CD4-positive, CD25-positive, alpha-beta regulatory T cell (primary cell): ENCODE measurements around the gene TBKBP1. TPM values are rescaled to one million over a fixed set of nuclear protein-coding genes. Genes with fewer than 3 reads are reported as not detected.
A peak's percentile ranks its signal among the peaks of the same experiment; 100 is the strongest.

Source experiments
- ATAC-seq, 2 donors: fragments of 150-1000 bp; cut with Tn5 transposase; one replicate each; pipeline ENCODE4 v1.10.0; 2021; ENCODE audit warnings: low read depth in 2 of 2, moderate number of reproducible peaks in 2 of 2, moderate library complexity in 1 of 2
- DNase-seq, 3 donors: peaks; one replicate each; pipeline versions ENCODE4 v3.0.0 to v3.0.0-alpha.2; 2012 to 2022; ENCODE audit warnings: mixed read lengths in 1 of 3
- H3K27ac ChIP-seq: one replicate; pipeline ENCODE4 v1.7.0; 2013; ENCODE audit warnings: mild to moderate bottlenecking, low read length; ENCODE audit not compliant: insufficient read depth, poor library complexity, severe bottlenecking
- H3K27me3 ChIP-seq: one replicate; pipeline ENCODE4 v1.7.0; 2013; ENCODE audit warnings: low read length; ENCODE audit not compliant: control insufficient read depth, insufficient read depth
- H3K36me3 ChIP-seq: one replicate; pipeline ENCODE4 v1.7.0; 2013; ENCODE audit warnings: mild to moderate bottlenecking, low read length, moderate library complexity; ENCODE audit not compliant: control insufficient read depth, insufficient read depth
- H3K4me1 ChIP-seq: 2 replicates; pipeline ENCODE4 v1.7.0; 2013; ENCODE audit warnings: mild to moderate bottlenecking, low read length; ENCODE audit not compliant: insufficient read depth, control insufficient read depth, poor library complexity, severe bottlenecking
- H3K4me3 ChIP-seq: one replicate; pipeline ENCODE4 v1.7.0; 2013; ENCODE audit warnings: low read depth, mild to moderate bottlenecking, low read length, moderate library complexity
- H3K9me3 ChIP-seq, 2 experiments: 1 replicate in 1 of 2; 2 replicates in 1 of 2; pipeline ENCODE4 v1.7.0; 2013; ENCODE audit warnings: low read length in 2 of 2, mild to moderate bottlenecking in 1 of 2, moderate library complexity in 1 of 2; ENCODE audit not compliant: control insufficient read depth in 2 of 2
- H3K27ac Mint-ChIP-seq, 3 donors: one replicate each; pipeline ENCODE4 v1.8.0; 2020 to 2022; ENCODE audit warnings: mild to moderate bottlenecking in 3 of 3, mixed read lengths in 3 of 3, moderate library complexity in 2 of 3
- H3K27me3 Mint-ChIP-seq: one replicate; pipeline ENCODE4 v1.8.0; 2022; ENCODE audit warnings: mild to moderate bottlenecking, mixed read lengths
- H3K36me3 Mint-ChIP-seq: one replicate; pipeline ENCODE4 v1.8.0; 2020; ENCODE audit warnings: mixed read lengths
- H3K4me1 Mint-ChIP-seq, 4 donors: one replicate each; pipeline ENCODE4 v1.8.0; 2020 to 2022; ENCODE audit warnings: mixed read lengths in 4 of 4, mild to moderate bottlenecking in 1 of 4
- H3K4me3 Mint-ChIP-seq, 4 donors: one replicate each; pipeline ENCODE4 v1.8.0; 2020 to 2022; ENCODE audit warnings: mild to moderate bottlenecking in 4 of 4, mixed read lengths in 4 of 4, moderate library complexity in 3 of 4
- H3K9me3 Mint-ChIP-seq, 7 donors: one replicate each; pipeline ENCODE4 v1.8.0; 2020 to 2022; ENCODE audit warnings: mixed read lengths in 7 of 7, mild to moderate bottlenecking in 3 of 7, moderate library complexity in 2 of 7
- polyA plus RNA-seq, 4 donors: library from polyadenylated mRNA; unstranded; fragments of 300-500 nt; fragmentation: Illumina TruSeq; gene quantifications; one replicate each; pipeline ENCODE4 v1.2.3, GENCODE V29; 2021
- total RNA-seq: library from RNA; stranded (reverse); gene quantifications from one replicate; pipeline ENCODE4 v1.2.3, GENCODE V29; 2022

TBKBP1 gene
- total and polyA plus RNA-seq, 5 donors from 2014 or later: 0.11 to 6.1 (median 0.53) TPM

DNA sequence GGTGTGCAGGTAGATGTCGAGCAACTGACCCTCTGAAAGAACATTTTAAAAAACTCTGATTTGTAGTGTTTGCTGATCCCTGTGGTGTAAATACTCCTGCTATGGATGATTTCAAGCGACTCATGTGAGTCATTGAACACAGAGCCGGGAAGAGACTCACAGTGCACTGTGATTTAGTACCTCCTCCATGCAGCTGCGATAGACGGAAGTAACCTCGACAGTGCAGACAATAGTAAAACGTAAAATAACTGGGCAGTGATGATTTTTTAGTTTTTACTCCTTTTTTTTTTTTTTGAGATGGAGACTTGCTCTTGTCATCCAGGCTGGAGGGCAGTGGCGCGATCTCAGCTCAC, 47.8 kb downstream of the TBKBP1 start:
- Histone ChIP-seq H3K27ac (no peak overlapping the region), H3K36me3 (no peaks in the 10 kb centered on the region), H3K27me3 (no peaks in the 10 kb centered on the region), H3K4me1 (peaks cover 10% of the 10 kb centered on the region), H3K9me3 (no peaks in the 10 kb centered on the region), H3K4me3 (no peak overlapping the region)
- peak overlapping the region in 1 of 3 donors; percentile 86 for H3K27ac Mint-ChIP-seq
- no peak for ATAC-seq
- peaks cover 0 to 1% (median 0%) of the 10 kb centered on the region in 7 donors for H3K9me3 Mint-ChIP-seq
- H3K4me3 Mint-ChIP-seq: peak overlapping the region in 2 of 4 donors; percentile 27 to 28
- DNase-seq: no peak
- H3K4me1 Mint-ChIP-seq: peaks cover 0 to 30% (median 13%) of the 10 kb centered on the region in 4 donors
- H3K27me3 Mint-ChIP-seq: peaks cover 11% of the 10 kb centered on the region
- H3K36me3 Mint-ChIP-seq: peaks cover 3% of the 10 kb centered on the region

DNA sequence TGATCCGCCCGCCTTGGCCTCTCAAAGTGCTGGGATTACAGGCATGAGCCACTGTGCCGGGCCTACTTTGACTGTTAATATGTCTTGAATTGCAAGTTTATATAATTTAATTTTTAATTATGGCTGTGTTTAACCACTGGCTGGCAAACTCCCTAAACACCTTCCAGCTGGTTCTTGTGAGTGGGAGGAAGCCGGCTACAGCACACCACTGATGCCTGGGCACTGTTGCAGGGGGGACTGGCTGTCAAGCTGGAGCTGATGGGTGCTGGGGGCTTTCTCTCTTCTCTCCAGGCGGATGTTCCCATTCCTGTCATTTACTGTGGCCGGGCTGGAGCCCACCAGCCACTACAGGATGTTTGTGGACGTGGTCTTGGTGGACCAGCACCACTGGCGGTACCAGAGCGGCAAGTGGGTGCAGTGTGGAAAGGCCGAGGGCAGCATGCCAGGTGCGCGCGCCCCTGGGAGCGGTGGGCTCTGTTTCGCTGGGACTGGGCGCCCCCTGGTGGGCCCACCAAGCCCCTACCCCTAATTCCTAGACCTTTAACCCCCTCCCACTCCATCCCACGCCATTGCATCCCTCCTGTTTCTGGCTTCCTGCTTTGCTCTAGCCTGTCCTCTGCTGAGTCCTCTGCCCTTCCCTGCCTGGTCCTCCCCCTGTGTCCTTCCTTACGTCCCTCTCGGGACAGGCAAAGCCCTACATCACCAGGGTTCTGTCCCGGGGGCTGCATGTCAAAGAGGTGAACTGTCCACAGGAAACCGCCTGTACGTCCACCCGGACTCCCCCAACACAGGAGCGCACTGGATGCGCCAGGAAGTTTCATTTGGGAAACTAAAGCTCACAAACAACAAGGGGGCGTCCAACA, 48.6 kb downstream of the TBKBP1 start:
- ATAC-seq (peak in 1 of 2 donors; percentile 39), DNase-seq (peak in 2 of 3 donors; percentile 31 to 44)
- peaks cover 7% of the 10 kb centered on the region for H3K4me1 ChIP-seq
- no peaks in the 10 kb centered on the region for H3K36me3 ChIP-seq
- Mint-ChIP-seq H3K36me3 (peaks cover 3% of the 10 kb centered on the region), H3K9me3 (peaks cover 0 to 1% (median 0%) of the 10 kb centered on the region in 7 donors), H3K4me3 (no peak overlapping the region), H3K4me1 (peaks cover 0 to 25% (median 11%) of the 10 kb centered on the region in 4 donors), H3K27ac (peak overlapping the region; percentile 38 to 86 (median 79)), H3K27me3 (peaks cover 15% of the 10 kb centered on the region)
- no peak overlapping the region for H3K4me3 ChIP-seq
- H3K9me3 ChIP-seq: no peaks in the 10 kb centered on the region
- H3K27ac ChIP-seq: no peak overlapping the region
- H3K27me3 ChIP-seq: no peaks in the 10 kb centered on the region

DNA sequence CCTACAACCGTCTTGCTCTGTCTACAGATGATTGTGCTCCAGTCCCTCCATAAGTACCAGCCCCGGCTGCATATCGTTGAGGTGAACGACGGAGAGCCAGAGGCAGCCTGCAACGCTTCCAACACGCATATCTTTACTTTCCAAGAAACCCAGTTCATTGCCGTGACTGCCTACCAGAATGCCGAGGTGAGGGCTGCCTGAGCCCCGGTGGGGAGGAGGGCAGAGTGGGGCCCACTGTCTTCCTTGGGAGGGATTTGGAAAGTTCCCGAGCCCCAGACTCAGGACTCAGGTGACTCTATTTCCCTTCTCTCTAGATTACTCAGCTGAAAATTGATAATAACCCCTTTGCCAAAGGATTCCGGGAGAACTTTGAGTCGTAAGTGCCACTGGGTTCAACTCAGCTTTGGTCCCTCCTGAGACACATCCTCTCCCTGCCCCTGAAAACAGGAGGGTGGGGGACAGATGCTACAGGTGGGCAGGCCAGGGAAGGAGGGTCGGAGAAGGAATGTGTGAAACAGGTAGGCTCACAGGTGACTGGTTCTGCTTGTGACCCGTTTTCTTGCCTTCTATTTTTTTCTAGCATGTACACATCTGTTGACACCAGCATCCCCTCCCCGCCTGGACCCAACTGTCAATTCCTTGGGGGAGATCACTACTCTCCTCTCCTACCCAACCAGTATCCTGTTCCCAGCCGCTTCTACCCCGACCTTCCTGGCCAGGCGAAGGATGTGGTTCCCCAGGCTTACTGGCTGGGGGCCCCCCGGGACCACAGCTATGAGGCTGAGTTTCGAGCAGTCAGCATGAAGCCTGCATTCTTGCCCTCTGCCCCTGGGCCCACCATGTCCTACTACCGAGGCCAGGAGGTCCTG, 50.4 kb downstream of the TBKBP1 start:
- DNase-seq: no peak
- H3K36me3 ChIP-seq: no peaks in the 10 kb centered on the region
- H3K27ac ChIP-seq: no peak overlapping the region
- no peak for ATAC-seq
- Mint-ChIP-seq H3K4me1 (peaks cover 0 to 21% (median 11%) of the 10 kb centered on the region in 4 donors), H3K36me3 (peaks cover 3% of the 10 kb centered on the region), H3K9me3 (peaks cover 0 to 1% (median 0%) of the 10 kb centered on the region in 7 donors), H3K27me3 (peaks cover 15% of the 10 kb centered on the region), H3K4me3 (no peak overlapping the region), H3K27ac (no peak overlapping the region)
- no peak overlapping the region for H3K4me3 ChIP-seq
- H3K4me1 ChIP-seq: peaks cover 7% of the 10 kb centered on the region
- H3K9me3 ChIP-seq: no peaks in the 10 kb centered on the region
- no peaks in the 10 kb centered on the region for H3K27me3 ChIP-seq

GRCh38 chr17:47745037-47745380, 51.0 kb downstream of the TBKBP1 start:
- no peaks in the 10 kb centered on the region for H3K9me3 ChIP-seq
- peaks cover 20% of the 10 kb centered on the region for H3K27me3 Mint-ChIP-seq
- H3K27ac Mint-ChIP-seq: no peak overlapping the region
- no peak overlapping the region for H3K27ac ChIP-seq
- no peaks in the 10 kb centered on the region for H3K36me3 ChIP-seq
- H3K27me3 ChIP-seq: no peaks in the 10 kb centered on the region
- H3K4me1 Mint-ChIP-seq: peaks cover 0 to 21% (median 11%) of the 10 kb centered on the region in 4 donors
- DNase-seq (no peak), ATAC-seq (no peak)
- H3K36me3 Mint-ChIP-seq: peaks cover 3% of the 10 kb centered on the region
- no peak overlapping the region for H3K4me3 Mint-ChIP-seq
- H3K4me3 ChIP-seq: no peak overlapping the region
- peaks cover 0 to 1% (median 0%) of the 10 kb centered on the region in 7 donors for H3K9me3 Mint-ChIP-seq
- peaks cover 7% of the 10 kb centered on the region for H3K4me1 ChIP-seq

GRCh38 chr17:47751471-47751870, 57.5 kb downstream of the TBKBP1 start:
- H3K9me3 Mint-ChIP-seq: no peaks in the 10 kb centered on the region
- no peaks in the 10 kb centered on the region for H3K36me3 ChIP-seq
- H3K4me3 ChIP-seq: no peak overlapping the region
- H3K4me1 ChIP-seq: no peaks in the 10 kb centered on the region
- H3K9me3 ChIP-seq: peaks cover 5% of the 10 kb centered on the region in 2 experiments
- no peaks in the 10 kb centered on the region for H3K27me3 ChIP-seq
- no peak overlapping the region for H3K27ac Mint-ChIP-seq
- peaks cover 18% of the 10 kb centered on the region for H3K27me3 Mint-ChIP-seq
- H3K4me3 Mint-ChIP-seq: no peak overlapping the region
- no peaks in the 10 kb centered on the region for H3K36me3 Mint-ChIP-seq
- ATAC-seq (no peak), DNase-seq (no peak)
- H3K27ac ChIP-seq: no peak overlapping the region
- H3K4me1 Mint-ChIP-seq: no peaks in the 10 kb centered on the region

- H3K9me3 Mint-ChIP-seq: peaks cover 0 to 14% (median 5%) of the 10 kb centered on the region in 7 donors
- no peak for ATAC-seq
- peaks cover 43% of the 10 kb centered on the region for H3K27me3 Mint-ChIP-seq
Observed at GRCh38 chr17:47757386-47757785, 63.4 kb downstream of the TBKBP1 start.

DNA sequence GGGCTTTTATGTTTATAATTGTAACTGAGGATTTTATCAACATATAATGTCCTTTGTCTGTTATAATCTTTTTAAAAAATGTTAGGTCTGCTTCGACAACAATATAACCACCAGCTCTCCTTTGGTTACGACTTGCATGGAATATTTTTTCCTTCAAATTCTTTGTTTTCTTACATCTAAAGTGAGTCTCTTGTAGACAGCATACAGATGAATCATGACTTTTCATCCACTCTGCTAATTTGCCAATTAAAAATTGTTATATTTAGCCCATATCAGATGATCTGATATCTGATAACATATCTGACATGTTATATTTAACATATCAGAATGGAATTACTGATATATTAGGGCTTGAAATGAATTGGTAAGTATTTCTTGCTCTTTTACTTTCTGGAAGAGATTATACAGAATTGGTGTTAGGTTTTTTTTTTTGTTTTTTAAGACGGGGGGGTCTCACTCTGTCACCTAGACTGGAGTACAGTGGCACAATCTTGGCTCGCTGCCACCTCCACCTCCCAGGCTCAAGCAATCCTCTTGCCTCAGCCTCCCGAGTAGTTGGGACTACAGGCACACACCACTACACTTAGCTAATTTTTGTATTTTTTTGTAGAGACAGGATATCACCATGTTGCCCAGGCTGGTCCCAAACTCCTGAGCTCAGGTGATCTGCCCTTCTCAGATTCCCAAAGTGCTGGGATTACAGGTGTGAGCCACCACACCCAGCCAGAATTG, 66.6 kb downstream of the TBKBP1 start:
- peaks cover 5 to 7% (median 7%) of the 10 kb centered on the region in 4 donors for H3K4me1 Mint-ChIP-seq
- Histone ChIP-seq H3K27me3 (peaks cover 11% of the 10 kb centered on the region), H3K4me3 (no peak overlapping the region), H3K27ac (no peak overlapping the region), H3K36me3 (no peaks in the 10 kb centered on the region), H3K4me1 (peaks cover 5% of the 10 kb centered on the region), H3K9me3 (peaks cover 13 to 19% of the 10 kb centered on the region in 2 experiments)
- no peak for DNase-seq
- H3K9me3 Mint-ChIP-seq: peaks cover 0 to 22% (median 5%) of the 10 kb centered on the region in 7 donors
- ATAC-seq: no peak
- peak overlapping the region in 1 of 4 donors; percentile 27 for H3K4me3 Mint-ChIP-seq
- no peaks in the 10 kb centered on the region for H3K36me3 Mint-ChIP-seq
- no peak overlapping the region for H3K27ac Mint-ChIP-seq
- peaks cover 58% of the 10 kb centered on the region for H3K27me3 Mint-ChIP-seq

More at GRCh38 chr17:47757386-47757785, 63.4 kb downstream of the TBKBP1 start:
- Mint-ChIP-seq H3K4me3 (no peak overlapping the region), H3K4me1 (no peaks in the 10 kb centered on the region), H3K27ac (no peak overlapping the region), H3K36me3 (no peaks in the 10 kb centered on the region)
- Histone ChIP-seq H3K36me3 (no peaks in the 10 kb centered on the region), H3K4me1 (no peaks in the 10 kb centered on the region), H3K9me3 (peaks cover 13 to 14% of the 10 kb centered on the region in 2 experiments), H3K27ac (no peak overlapping the region), H3K4me3 (no peak overlapping the region), H3K27me3 (peaks cover 11% of the 10 kb centered on the region)
- DNase-seq: no peak
